ENCODE results near the gene PAAF1.
"Not testable (repeated sequence)": the region's sequence is repeated elsewhere in the genome, so short reads cannot be mapped to it uniquely, and the experiment has no call there.

Gene PAAF1

GRCh38 chr11:73888244-73888643 is 11.4 kb downstream of the PAAF1 start:
- DNase-seq = no peak

GRCh38 chr11:73889019-73889418 is 12.2 kb downstream of the PAAF1 start:
- no peak for DNase-seq

GRCh38 chr11:73889536-73889935 is 12.7 kb downstream of the PAAF1 start:
- no peak for DNase-seq

- DNase-seq = no peak
These were observed 16.2 kb downstream of the PAAF1 start for GRCh38 chr11:73893041-73893440.

GRCh38 chr11:73894725-73895335 is 18.0 kb downstream of the PAAF1 start:
- no peak for DNase-seq

- DNase-seq = no peak
These were observed 25.5 kb downstream of the PAAF1 start for GRCh38 chr11:73902303-73902702.

- DNase-seq = no peak
These were observed 30.4 kb downstream of the PAAF1 start for GRCh38 chr11:73907191-73907590.

- no peak for DNase-seq
These were observed 35.2 kb downstream of the PAAF1 start for GRCh38 chr11:73912026-73912425.

GRCh38 chr11:73913472-73913871 is 36.7 kb downstream of the PAAF1 start:
- DNase-seq = no peak

- no peak for DNase-seq
These were observed 37.5 kb downstream of the PAAF1 start for GRCh38 chr11:73914284-73914683.

GRCh38 chr11:73916435-73916834 is 39.6 kb downstream of the PAAF1 start:
- DNase-seq = no peak

GRCh38 chr11:73921180-73921579 is 44.4 kb downstream of the PAAF1 start:
- no peak for DNase-seq

- DNase-seq = no peak
These were observed 52.6 kb downstream of the PAAF1 start for GRCh38 chr11:73929388-73929787.

GRCh38 chr11:73931039-73931645 is 54.3 kb downstream of the PAAF1 start:
- no peak for DNase-seq

GRCh38 chr11:73931951-73932350 is 55.2 kb downstream of the PAAF1 start:
- DNase-seq = no peak

GRCh38 chr11:73932781-73933180 is 56.0 kb downstream of the PAAF1 start:
- DNase-seq = no peak

- not testable (repeated sequence) for DNase-seq
These were observed 59.2 kb downstream of the PAAF1 start for GRCh38 chr11:73936047-73936446.

- DNase-seq = no peak
These were observed 62.3 kb downstream of the PAAF1 start for GRCh38 chr11:73939096-73939495.

GRCh38 chr11:73940801-73941570 is 64.2 kb downstream of the PAAF1 start:
- no peak for DNase-seq

- DNase-seq = no peak
These were observed 65.2 kb downstream of the PAAF1 start for GRCh38 chr11:73942010-73942409.

GRCh38 chr11:73944085-73944484 is 67.3 kb downstream of the PAAF1 start:
- DNase-seq = no peak

- DNase-seq = no peak
These were observed 68.1 kb downstream of the PAAF1 start for GRCh38 chr11:73944901-73945300.

GRCh38 chr11:73945396-73945795 is 68.6 kb downstream of the PAAF1 start:
- DNase-seq = no peak

- no peak for DNase-seq
These were observed 70.1 kb downstream of the PAAF1 start for GRCh38 chr11:73946798-73947458.
